Ramos (cell line): Measurements from ENCODE around the gene NARS2.

Source experiments
- in situ Hi-C: fragments of 300-500 bp; cut with MboI; formaldehyde crosslinking; loops from one replicate; pipeline ENCODE4 v1.14.3; 2022; ENCODE audit warnings: low sequenced_read_pairs; ENCODE audit not compliant: unreplicated experiment

The NARS2 gene

GRCh38 chr11:78453140-78453935 is 121.3 kb downstream of the NARS2 start:
- in situ Hi-C loops: no loop called here

- in situ Hi-C loops: no loop called here
Observed at GRCh38 chr11:78451371-78452150, 123.1 kb downstream of the NARS2 start.

GRCh38 chr11:78450866-78451265 is 123.8 kb downstream of the NARS2 start:
- in situ Hi-C loops: no loop called here

DNA sequence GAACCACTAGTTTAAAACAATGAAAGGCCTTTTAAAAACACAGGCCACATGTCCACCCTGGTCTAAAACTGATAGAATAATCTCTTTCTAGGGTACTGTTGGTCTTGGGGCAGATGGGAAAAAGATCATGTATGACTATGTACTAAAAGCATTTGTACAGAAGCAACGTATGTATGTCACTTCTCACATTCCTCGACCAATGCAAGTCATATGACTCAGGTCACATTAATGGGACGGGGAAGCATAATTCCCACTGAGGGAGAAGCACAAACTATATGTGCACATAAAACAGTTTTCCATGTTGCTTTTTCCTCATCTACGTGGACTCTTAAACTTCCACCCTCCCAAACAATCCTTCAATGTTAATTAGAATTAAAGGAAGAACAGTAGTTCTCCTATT is 124.8 kb downstream of the NARS2 start:
- in situ Hi-C loops: no loop called here

DNA sequence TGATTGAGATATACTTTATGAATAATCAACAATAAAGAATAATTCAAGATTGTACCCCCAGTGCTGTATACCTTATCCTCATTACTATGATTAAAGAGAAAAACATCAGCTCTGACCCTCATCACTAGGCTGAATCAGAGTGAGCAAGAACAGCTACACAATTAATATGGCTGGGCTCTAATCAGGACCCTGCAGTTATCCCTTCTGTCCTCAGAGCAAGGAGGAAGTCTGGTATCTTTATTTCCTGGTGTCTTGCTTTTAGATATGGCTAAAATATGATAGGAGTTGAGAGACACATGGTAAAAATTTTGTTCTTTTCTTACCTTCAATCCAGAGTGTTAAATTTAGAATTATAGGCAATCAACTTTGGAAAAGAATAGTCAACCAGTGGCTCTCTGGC is 128.5 kb downstream of the NARS2 start:
- in situ Hi-C loops: no loop called here

- in situ Hi-C loops: no loop called here
Observed at GRCh38 chr11:78444726-78445125, 129.9 kb downstream of the NARS2 start.

DNA sequence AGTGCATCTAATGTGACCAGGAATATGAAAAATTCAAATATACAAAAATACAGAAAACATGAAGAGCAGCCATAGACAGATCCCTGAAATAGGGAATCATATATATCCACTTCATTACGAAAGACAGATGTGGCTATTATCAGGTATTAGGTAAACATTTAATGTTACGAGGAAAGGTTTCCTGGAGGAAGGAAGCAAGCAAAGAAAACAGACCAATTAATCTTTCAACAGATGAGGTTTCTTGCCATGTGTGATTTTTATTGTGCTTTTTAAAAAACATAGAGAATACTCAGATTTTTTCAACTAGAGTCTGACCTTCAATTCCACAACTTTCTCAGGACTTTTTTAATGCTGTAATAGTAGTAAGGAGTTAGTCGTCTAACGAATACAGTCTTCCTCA is 132.7 kb downstream of the NARS2 start:
- in situ Hi-C loops: no loop called here

- in situ Hi-C loops: no loop called here
Observed at GRCh38 chr11:78438298-78438975, 136.2 kb downstream of the NARS2 start.

GRCh38 chr11:78432956-78433355 is 141.7 kb downstream of the NARS2 start:
- in situ Hi-C loops: no loop called here

DNA sequence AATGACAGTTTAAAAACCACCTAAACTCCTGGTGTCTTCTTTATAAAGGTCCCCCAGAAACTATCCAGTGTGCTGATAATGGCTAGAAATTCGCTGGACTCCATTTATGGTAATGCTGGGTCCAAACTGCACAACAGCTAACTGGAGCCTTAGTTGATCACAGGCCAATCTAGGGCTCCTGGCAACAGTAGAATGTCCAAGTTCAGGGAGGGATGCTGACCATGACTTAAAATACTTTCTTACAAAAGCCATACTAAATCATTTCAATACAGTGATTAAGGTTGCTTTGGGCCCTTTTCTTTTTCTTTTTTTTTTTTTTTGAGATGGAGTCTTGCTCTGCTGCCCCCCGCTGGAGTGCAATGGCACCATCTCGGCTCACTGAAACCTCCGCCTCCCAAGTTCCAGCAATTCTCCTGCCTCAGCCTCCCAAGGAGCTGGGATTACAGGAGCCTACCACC is 142.6 kb downstream of the NARS2 start:
- in situ Hi-C loops: no loop called here

- in situ Hi-C loops: no loop called here
Observed at GRCh38 chr11:78429660-78430059, 145.0 kb downstream of the NARS2 start.

DNA sequence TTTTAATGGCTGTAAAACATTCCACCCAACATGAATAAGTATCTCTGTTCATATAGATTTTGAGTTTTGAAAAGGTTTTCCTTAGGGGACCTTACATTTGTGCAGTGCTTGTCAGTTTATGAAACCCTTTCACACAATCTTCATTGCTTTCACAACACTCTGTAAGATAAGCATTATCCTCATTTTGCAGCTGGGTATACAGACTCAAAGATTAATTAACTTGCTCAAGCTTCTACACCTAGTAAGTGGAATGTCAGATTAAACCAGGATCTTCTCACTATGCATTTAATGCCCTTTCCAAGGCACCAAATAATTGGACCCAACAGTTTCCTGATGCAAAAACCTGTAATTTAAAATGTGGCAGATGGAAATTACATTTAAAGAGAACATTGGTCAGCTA is 145.5 kb downstream of the NARS2 start:
- in situ Hi-C loops: no loop called here

GRCh38 chr11:78428773-78429172 is 145.9 kb downstream of the NARS2 start:
- in situ Hi-C loops: no loop called here

- in situ Hi-C loops: no loop called here
Observed at GRCh38 chr11:78428266-78428636, 146.4 kb downstream of the NARS2 start.

DNA sequence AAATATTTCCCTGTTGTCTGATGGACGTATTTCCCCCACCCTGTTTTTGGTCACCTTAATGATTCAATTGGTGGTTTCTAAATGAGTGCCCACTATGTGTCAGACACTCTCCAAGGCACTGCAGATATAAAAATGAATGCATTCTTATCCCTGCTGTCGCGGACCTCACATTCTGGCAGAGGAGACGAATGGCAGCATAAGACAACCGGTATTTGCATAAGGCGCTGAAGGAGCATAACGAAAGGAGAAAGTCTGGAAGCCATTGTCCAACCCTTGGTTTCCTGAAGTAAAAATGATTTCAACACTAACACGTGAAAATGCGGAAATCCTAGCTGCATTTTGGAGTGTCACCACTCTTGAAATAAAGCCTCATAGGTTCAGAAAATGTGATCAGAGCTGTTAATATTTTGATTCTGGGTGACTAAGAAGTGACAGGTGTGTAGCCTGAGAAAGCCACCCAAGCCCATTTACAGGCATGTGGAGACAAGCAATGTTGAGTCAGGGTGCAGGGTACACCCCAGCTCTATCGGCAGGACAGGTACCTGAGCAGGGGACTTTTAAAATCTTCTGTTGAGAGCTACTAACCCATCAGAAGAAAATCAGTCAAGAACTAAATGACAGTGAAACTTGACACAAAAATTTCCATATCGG is 146.9 kb downstream of the NARS2 start:
- in situ Hi-C loops: no loop called here

DNA sequence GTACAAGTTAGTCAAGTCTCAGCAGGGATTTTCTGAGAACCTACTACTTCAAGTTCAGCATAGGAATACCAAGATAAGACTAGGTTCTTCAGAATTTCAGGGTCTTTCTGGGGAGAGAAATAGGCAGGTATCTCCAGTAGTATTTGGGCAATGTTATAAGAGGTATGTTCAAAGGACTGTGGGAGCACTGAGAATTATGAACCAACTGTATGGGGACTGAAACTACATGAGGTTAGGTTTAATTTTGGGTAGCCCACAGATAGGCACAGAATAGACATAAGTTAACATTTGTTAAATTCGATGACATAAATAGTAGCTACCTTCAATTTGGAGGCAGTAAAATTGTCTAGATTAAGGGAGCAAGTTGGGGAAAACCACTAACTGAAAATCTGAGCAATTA is 147.8 kb downstream of the NARS2 start:
- in situ Hi-C loops: no loop called here

- in situ Hi-C loops: no loop called here
Observed at GRCh38 chr11:78425399-78426070, 149.1 kb downstream of the NARS2 start.

DNA sequence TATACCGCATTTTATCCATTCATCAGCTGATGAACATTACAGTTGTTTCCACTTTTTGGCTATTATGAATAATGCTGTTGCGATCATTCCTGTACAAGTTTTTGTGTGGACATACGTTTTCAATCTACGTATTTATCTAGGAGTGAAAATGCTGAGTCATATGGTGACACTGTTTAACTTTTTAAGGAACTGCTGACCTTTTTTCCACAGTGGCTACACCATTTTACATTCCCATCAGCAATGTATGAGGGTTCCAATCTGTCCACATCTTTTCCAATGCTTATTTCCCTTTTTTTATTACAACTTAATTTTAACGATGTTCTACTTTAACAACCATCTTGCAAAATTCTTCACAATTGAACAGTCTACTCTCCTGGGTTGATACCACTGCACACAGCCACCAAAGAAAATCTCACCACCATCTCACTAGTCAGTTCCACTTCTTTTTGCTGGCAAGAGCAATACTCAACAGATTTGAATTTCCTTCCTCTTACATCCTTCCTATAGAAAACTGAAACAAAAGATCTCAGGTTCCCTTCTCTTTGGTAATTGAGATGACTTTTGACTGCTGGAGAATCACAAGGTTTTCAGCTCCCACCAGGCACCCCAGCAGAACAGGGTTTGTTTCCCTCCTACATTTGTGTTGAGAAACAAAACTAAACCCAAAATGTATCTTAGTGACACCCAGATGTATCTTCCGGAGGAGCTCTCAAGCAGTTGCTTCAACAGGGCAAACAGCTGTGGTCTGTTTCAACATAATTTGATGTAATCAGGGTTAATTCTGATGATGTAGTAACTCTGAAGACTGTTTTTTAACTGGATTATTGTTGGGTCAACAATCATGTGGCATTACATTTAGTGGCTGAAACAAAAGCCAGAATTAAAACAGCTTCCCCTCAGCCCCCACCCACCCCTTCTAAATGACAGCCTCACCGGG is 150.1 kb downstream of the NARS2 start:
- in situ Hi-C loops: no loop called here

DNA sequence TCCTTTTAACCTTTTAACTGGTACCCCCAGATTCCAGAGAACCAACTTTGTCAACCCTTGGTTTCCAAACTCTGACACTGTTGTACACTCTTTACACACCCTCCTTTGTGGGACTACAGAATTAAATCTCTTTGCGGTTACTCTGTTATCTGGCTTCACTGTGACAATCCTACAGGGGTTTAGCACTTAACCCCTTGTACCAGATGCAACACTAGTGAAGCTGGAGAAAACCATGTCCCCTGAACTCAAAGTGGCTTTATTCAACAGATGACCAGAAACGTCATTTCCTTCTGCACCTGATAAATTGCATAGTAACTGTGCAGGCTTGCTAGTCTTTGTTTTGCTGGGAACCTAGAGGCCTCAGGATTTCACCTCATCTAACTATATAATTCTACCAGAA is 151.4 kb downstream of the NARS2 start:
- in situ Hi-C loops: no loop called here
